Glomerular endothelial cell (primary cell): ENCODE measurements around the gene MAP3K4. TPM values are rescaled to one million over a fixed set of nuclear protein-coding genes. Genes with fewer than 3 reads are reported as not detected.

Experiments used
- DNase-seq: peaks from one replicate; pipeline ENCODE4 v3.0.0-alpha.2; 2011; ENCODE audit warnings: low read depth, low spot score; ENCODE audit errors: extremely low read depth
- total RNA-seq: library from RNA; depleted of rRNA; stranded (reverse); fragments of >200 nt; gene quantifications from 2 replicates; pipeline ENCODE4 v1.2.3, GENCODE V29; 2015

The MAP3K4 gene
- total RNA-seq, 1 donor from 2014 or later = 17.0 TPM

GRCh38 chr6:161076181-161076677 is 84.7 kb downstream of the MAP3K4 start:
- DNase-seq = no peak

GRCh38 chr6:161079566-161080262 is 88.1 kb downstream of the MAP3K4 start:
- DNase-seq = no peak

GRCh38 chr6:161080263-161080970 is 88.8 kb downstream of the MAP3K4 start:
- DNase-seq = no peak

- DNase-seq = no peak
These were observed 90.6 kb downstream of the MAP3K4 start for GRCh38 chr6:161082215-161082614.

- no peak for DNase-seq
These were observed 93.7 kb downstream of the MAP3K4 start for GRCh38 chr6:161085246-161085645.

GRCh38 chr6:161088676-161089328 is 97.2 kb downstream of the MAP3K4 start:
- no peak for DNase-seq

GRCh38 chr6:161091151-161091550 is 99.6 kb downstream of the MAP3K4 start:
- no peak for DNase-seq

GRCh38 chr6:161091972-161092701 is 100.6 kb downstream of the MAP3K4 start:
- no peak for DNase-seq

- DNase-seq = no peak
These were observed 103.4 kb downstream of the MAP3K4 start for GRCh38 chr6:161094955-161095354.

- DNase-seq = no peak
These were observed 104.3 kb downstream of the MAP3K4 start for GRCh38 chr6:161095916-161096315.

GRCh38 chr6:161100072-161100471 is 108.5 kb downstream of the MAP3K4 start:
- no peak for DNase-seq

GRCh38 chr6:161101517-161101916 is 109.9 kb downstream of the MAP3K4 start:
- DNase-seq = no peak

- no peak for DNase-seq
These were observed 111.9 kb downstream of the MAP3K4 start for GRCh38 chr6:161103475-161103874.

GRCh38 chr6:161104966-161105365 is 113.4 kb downstream of the MAP3K4 start:
- no peak for DNase-seq

- no peak for DNase-seq
These were observed 113.8 kb downstream of the MAP3K4 start for GRCh38 chr6:161105408-161105807.

GRCh38 chr6:161107779-161108730 is 116.5 kb downstream of the MAP3K4 start:
- no peak for DNase-seq

GRCh38 chr6:161108916-161109315 is 117.3 kb downstream of the MAP3K4 start:
- no peak for DNase-seq

GRCh38 chr6:161109366-161109765 is 117.8 kb downstream of the MAP3K4 start:
- no peak for DNase-seq

GRCh38 chr6:161110028-161110779 is 118.6 kb downstream of the MAP3K4 start:
- no peak for DNase-seq
